Measurements from ENCODE around the gene SHROOM3.

DNA sequence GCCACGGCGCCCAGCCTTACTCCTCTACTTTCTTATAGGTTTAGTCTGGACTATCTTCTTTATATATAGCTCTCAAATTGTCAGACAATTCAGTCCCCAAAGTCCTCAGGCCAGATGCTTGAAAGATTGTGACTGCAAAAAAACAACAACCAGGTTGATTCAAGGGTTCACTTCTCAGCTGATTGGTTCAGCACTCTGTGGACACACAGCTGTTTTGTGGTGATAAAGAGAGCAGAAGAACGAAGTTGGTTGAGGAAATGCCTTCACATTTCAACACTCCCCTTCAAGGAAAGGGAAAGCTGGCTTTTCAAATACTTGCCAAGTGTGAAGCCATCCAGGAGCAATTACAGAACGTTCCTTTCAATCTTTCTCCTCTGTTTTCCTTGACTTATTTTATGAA is 166.8 kb downstream of the SHROOM3 start:
- TF ChIP-seq, protein P1, sequence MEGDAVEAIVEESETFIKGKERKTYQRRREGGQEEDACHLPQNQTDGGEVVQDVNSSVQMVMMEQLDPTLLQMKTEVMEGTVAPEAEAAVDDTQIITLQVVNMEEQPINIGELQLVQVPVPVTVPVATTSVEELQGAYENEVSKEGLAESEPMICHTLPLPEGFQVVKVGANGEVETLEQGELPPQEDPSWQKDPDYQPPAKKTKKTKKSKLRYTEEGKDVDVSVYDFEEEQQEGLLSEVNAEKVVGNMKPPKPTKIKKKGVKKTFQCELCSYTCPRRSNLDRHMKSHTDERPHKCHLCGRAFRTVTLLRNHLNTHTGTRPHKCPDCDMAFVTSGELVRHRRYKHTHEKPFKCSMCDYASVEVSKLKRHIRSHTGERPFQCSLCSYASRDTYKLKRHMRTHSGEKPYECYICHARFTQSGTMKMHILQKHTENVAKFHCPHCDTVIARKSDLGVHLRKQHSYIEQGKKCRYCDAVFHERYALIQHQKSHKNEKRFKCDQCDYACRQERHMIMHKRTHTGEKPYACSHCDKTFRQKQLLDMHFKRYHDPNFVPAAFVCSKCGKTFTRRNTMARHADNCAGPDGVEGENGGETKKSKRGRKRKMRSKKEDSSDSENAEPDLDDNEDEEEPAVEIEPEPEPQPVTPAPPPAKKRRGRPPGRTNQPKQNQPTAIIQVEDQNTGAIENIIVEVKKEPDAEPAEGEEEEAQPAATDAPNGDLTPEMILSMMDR (IDR thresholded peaks at IDR 0.05), result no peak
- no peak for TF ChIP-seq POLR2A (IDR thresholded peaks at IDR 0.05)
